ENCODE measurements around the gene DEDD. TPM values are rescaled to one million over a fixed set of nuclear protein-coding genes. Genes with fewer than 3 reads are reported as not detected.

The DEDD gene
- total RNA-seq, 1 experiment from 2014 or later = 40.4 TPM

GRCh38 chr1:161082996-161083747 lies 49.3 kb downstream of the DEDD start:
- no peaks in the 10 kb centered on the region for H3K27me3 Mint-ChIP-seq (ENCODE audit: unreplicated experiment)
- peaks cover 85% of the 10 kb centered on the region for H3K4me1 Mint-ChIP-seq (ENCODE audit: low read depth, unreplicated experiment)
- BruUV-seq (replicated peaks) = no TSS peak
- DNase-seq = peak; percentile 99
- intact Hi-C loops (cut with micrococcal nuclease; ENCODE audit: unreplicated experiment) = loop anchor here (2.0 to 5.0 kb wide), 2 partner anchors 14 to 36 kb away; partner anchors contain the start of gene USF1
- no peak for TF ChIP-seq CTCF (IDR thresholded peaks at IDR 0.05; ENCODE audit: unreplicated experiment)
- H3K4me3 Mint-ChIP-seq (ENCODE audit: low read depth, unreplicated experiment) = peak overlapping the region; percentile 77
- H3K9me3 Mint-ChIP-seq (ENCODE audit: low read depth, unreplicated experiment) = no peaks in the 10 kb centered on the region
- CTCF ChIA-PET = interaction anchor here (0.7 to 2.0 kb wide), 5 partner anchors 10 to 85 kb away, joined by 3 to 5 read pairs (median 4); partner anchors contain the start of gene USF1
- H3K36me3 Mint-ChIP-seq (ENCODE audit: insufficient read depth, unreplicated experiment) = peaks cover 76% of the 10 kb centered on the region
- H3K27ac Mint-ChIP-seq (ENCODE audit: unreplicated experiment) = peak overlapping the region; percentile 25

GRCh38 chr1:161082483-161082882 lies 50.0 kb downstream of the DEDD start:
- H3K27ac Mint-ChIP-seq (ENCODE audit: unreplicated experiment) = peak overlapping the region; percentile 25
- no TSS peak for BruUV-seq (replicated peaks)
- peak overlapping the region; percentile 77 for H3K4me3 Mint-ChIP-seq (ENCODE audit: low read depth, unreplicated experiment)
- CTCF ChIA-PET = interaction anchor here (0.7 to 2.0 kb wide), 4 partner anchors 10 to 85 kb away, joined by 3 to 5 read pairs (median 4); partner anchors contain the start of gene USF1
- TF ChIP-seq CTCF (IDR thresholded peaks at IDR 0.05; ENCODE audit: unreplicated experiment) = no peak
- DNase-seq = peak; percentile 37
- no peaks in the 10 kb centered on the region for H3K9me3 Mint-ChIP-seq (ENCODE audit: low read depth, unreplicated experiment)
- H3K36me3 Mint-ChIP-seq (ENCODE audit: insufficient read depth, unreplicated experiment) = peaks cover 69% of the 10 kb centered on the region
- peaks cover 78% of the 10 kb centered on the region for H3K4me1 Mint-ChIP-seq (ENCODE audit: low read depth, unreplicated experiment)
- H3K27me3 Mint-ChIP-seq (ENCODE audit: unreplicated experiment) = no peaks in the 10 kb centered on the region
- intact Hi-C loops (cut with micrococcal nuclease; ENCODE audit: unreplicated experiment) = loop anchor here (2.0 to 5.0 kb wide), 2 partner anchors 14 to 35 kb away; partner anchors contain the start of gene USF1

- Mint-ChIP-seq H3K4me3 (ENCODE audit: low read depth, unreplicated experiment) (peak overlapping the region; percentile 14), H3K4me1 (ENCODE audit: low read depth, unreplicated experiment) (peaks cover 68% of the 10 kb centered on the region), H3K27ac (ENCODE audit: unreplicated experiment) (peak overlapping the region; percentile 25), H3K27me3 (ENCODE audit: unreplicated experiment) (no peaks in the 10 kb centered on the region), H3K36me3 (ENCODE audit: insufficient read depth, unreplicated experiment) (peaks cover 68% of the 10 kb centered on the region), H3K9me3 (ENCODE audit: low read depth, unreplicated experiment) (no peaks in the 10 kb centered on the region)
- no peak for DNase-seq
- TF ChIP-seq CTCF (IDR thresholded peaks at IDR 0.05; ENCODE audit: unreplicated experiment) = no peak
- BruUV-seq (replicated peaks) = no TSS peak
- intact Hi-C loops (cut with micrococcal nuclease; ENCODE audit: unreplicated experiment) = loop anchor here (5.0 kb wide), 1 partner anchor 34 kb away; the partner anchor contains the start of gene USF1
- CTCF ChIA-PET = interaction anchor here (2.1 kb wide), 1 partner anchor 8 kb away, joined by 4 read pairs; the partner anchor contains the start of gene NECTIN4
These were observed 50.9 kb downstream of the DEDD start for GRCh38 chr1:161081519-161081918.

- CTCF ChIA-PET = interaction anchor here (2.1 kb wide), 1 partner anchor 8 kb away, joined by 4 read pairs; the partner anchor contains the start of gene NECTIN4
- Mint-ChIP-seq H3K9me3 (ENCODE audit: low read depth, unreplicated experiment) (no peaks in the 10 kb centered on the region), H3K27me3 (ENCODE audit: unreplicated experiment) (no peaks in the 10 kb centered on the region), H3K36me3 (ENCODE audit: insufficient read depth, unreplicated experiment) (peaks cover 66% of the 10 kb centered on the region), H3K27ac (ENCODE audit: unreplicated experiment) (peak overlapping the region; percentile 25), H3K4me1 (ENCODE audit: low read depth, unreplicated experiment) (peaks cover 61% of the 10 kb centered on the region), H3K4me3 (ENCODE audit: low read depth, unreplicated experiment) (peak overlapping the region; percentile 14)
- BruUV-seq (replicated peaks) = no TSS peak
- intact Hi-C loops (cut with micrococcal nuclease; ENCODE audit: unreplicated experiment) = loop anchor here (5.0 kb wide), 1 partner anchor 33 kb away; the partner anchor contains the start of gene USF1
- TF ChIP-seq CTCF (IDR thresholded peaks at IDR 0.05; ENCODE audit: unreplicated experiment) = no peak
- DNase-seq = no peak
These were observed 51.7 kb downstream of the DEDD start for GRCh38 chr1:161080441-161081405.
